Regular cardiac myocyte (primary cell): ENCODE measurements around the gene SMAD7. TPM values are rescaled to one million over a fixed set of nuclear protein-coding genes. Genes with fewer than 3 reads are reported as not detected.

Source experiments
- total RNA-seq: library from RNA; depleted of rRNA; stranded (reverse); fragments of >200 nt; gene quantifications from 2 replicates; pipeline ENCODE4 v1.2.3, GENCODE V29; 2014

SMAD7 gene
- 40.1 and 47.9 TPM in 2 replicates for total RNA-seq

DNA sequence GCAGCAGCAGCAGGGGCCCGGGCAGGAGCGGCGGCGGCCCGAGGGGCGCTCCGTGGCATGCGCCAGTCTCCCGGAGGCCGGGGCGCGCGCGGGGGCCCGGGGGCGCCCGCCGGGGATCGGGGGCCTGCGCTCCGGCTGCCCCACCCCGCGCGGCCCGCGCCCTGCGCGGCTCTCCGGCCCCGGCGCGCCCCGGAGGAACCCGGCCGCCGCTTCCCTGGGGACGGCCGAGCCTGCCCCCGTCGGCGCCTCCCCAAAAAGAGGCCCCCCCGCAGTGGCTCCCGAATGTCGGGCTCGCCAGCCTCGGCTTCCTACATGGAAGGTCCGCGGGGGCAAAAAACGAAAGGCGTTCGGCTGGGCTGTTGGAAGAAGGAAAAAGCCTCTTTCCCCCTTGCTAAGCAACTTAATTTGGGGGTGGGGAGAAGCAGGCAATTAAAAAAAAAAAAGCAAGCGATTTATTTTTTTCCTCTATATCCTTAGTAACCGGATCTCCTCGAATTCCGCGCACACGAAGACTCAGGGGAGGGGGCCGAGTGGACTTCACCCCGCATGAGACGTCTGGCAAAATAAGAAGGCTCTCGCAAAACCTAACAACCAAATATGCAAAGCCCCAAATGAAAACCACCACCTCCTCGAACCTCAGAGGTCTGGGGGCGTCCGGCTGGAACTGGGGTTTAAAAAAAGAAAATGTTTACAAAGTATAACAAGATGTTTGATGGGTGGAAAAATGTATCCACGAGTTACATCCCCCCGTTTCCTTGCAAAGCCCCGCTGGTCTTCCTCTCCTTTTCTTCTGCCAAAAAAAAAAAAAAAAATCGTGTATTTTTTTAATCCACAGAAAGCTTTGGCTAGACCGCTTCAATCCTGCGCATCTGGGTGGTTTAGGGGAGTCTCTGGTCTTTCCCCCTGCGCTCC, at the start of gene SMAD7:
SMAD7 (minus strand) TSS at position 430 of the 912 bp plus-strand sequence. CDS start 541 bp downstream, outside the sequence.

